ENCODE results near the gene WIPF2.
"Not testable (repeated sequence)": the region's sequence is repeated elsewhere in the genome, so short reads cannot be mapped to it uniquely, and the experiment has no call there.

DNA sequence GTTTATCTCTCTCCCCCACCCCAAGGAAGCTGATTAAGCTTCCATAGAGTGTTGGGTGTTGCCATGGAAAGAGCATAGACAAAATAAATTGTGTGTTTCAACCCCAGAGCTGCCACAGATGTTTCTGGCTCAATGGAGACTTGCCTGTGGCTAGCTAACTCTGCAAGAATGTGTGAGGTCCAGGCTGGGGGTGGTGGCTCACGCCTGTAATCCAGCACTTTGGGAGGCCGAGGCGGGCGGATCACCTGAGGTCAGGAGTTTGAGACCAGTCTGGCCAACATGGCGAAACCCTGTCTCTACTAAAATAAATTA, 85.4 kb downstream of the WIPF2 start:
- TF ChIP-seq, protein P1, sequence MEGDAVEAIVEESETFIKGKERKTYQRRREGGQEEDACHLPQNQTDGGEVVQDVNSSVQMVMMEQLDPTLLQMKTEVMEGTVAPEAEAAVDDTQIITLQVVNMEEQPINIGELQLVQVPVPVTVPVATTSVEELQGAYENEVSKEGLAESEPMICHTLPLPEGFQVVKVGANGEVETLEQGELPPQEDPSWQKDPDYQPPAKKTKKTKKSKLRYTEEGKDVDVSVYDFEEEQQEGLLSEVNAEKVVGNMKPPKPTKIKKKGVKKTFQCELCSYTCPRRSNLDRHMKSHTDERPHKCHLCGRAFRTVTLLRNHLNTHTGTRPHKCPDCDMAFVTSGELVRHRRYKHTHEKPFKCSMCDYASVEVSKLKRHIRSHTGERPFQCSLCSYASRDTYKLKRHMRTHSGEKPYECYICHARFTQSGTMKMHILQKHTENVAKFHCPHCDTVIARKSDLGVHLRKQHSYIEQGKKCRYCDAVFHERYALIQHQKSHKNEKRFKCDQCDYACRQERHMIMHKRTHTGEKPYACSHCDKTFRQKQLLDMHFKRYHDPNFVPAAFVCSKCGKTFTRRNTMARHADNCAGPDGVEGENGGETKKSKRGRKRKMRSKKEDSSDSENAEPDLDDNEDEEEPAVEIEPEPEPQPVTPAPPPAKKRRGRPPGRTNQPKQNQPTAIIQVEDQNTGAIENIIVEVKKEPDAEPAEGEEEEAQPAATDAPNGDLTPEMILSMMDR (IDR thresholded peaks at IDR 0.05 in 4 of 5, conservative IDR thresholded peaks at IDR 0.05 in 1 of 5), result not testable (repeated sequence)
- TF ChIP-seq POLR2A (IDR thresholded peaks at IDR 0.05), result not testable (repeated sequence)

All from gastrocnemius medialis (tissue), 4 donors.